ENCODE measurements around the gene PKLR.

PKLR gene

DNA sequence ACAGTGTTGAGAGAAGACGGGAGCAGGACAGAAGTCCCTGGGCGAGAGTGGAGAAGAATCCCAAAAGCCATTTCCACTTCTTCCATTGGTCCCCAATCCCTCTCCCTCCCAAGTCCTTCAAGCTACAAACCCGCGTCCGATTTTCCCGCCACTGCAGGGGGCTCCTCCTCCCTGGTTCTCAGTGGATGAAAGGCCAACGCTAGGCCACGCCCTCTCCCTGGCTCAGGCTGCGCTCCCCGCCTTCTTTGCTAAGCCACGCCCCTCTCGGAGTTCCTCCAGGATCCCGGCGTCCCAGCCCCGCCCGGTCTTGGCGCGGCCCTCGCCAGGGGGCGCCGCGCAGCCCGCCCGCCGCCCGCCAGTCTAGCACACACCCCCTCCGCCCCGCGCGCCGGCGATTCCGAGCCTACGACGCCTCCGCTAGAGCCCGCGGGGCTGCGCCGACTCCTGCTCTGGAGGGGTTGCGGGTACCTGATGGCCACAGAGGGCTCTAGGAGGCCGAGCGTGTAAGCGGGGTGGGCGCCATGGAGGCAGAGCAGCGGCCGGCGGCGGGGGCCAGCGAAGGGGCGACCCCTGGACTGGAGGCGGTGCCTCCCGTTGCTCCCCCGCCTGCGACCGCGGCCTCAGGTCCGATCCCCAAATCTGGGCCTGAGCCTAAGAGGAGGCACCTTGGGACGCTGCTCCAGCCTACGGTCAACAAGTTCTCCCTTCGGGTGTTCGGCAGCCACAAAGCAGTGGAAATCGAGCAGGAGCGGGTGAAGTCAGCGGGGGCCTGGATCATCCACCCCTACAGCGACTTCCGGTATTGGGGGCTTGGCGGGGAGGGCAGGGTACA lies 24.0 kb downstream of the PKLR start, which contains the start of gene HCN3:
HCN3 (plus strand) TSS at position 394 of the 832 bp plus-strand sequence; CDS start at position 522, 128 bp downstream.
- H3K4me3 ChIP-seq (ENCODE audit: insufficient read depth, low read depth, low read length, poor library complexity, severe bottlenecking): peak within 1 kb of the TSS; percentile 68
- H3K9me3 ChIP-seq (ENCODE audit: control insufficient read depth, low read length): no peaks in the 10 kb centered on the region
- peak within 1 kb of the TSS; percentile 46 for H3K27ac ChIP-seq (ENCODE audit: insufficient read depth, low read length, poor library complexity, severe bottlenecking)
- H3K4me1 ChIP-seq (ENCODE audit: control insufficient read depth, insufficient read depth, low read length, poor library complexity, severe bottlenecking): peaks cover 29% of the 10 kb centered on the region
- DNase-seq: peak; percentile 87 to 92 (median 92)
- H3K27me3 ChIP-seq (replicated peaks; ENCODE audit: control insufficient read depth, insufficient read depth, low read length, poor library complexity, severe bottlenecking): no peaks in the 10 kb centered on the region
- H3K36me3 ChIP-seq (ENCODE audit: control insufficient read depth, insufficient read depth, low read length): no peaks in the 10 kb centered on the region

DNA sequence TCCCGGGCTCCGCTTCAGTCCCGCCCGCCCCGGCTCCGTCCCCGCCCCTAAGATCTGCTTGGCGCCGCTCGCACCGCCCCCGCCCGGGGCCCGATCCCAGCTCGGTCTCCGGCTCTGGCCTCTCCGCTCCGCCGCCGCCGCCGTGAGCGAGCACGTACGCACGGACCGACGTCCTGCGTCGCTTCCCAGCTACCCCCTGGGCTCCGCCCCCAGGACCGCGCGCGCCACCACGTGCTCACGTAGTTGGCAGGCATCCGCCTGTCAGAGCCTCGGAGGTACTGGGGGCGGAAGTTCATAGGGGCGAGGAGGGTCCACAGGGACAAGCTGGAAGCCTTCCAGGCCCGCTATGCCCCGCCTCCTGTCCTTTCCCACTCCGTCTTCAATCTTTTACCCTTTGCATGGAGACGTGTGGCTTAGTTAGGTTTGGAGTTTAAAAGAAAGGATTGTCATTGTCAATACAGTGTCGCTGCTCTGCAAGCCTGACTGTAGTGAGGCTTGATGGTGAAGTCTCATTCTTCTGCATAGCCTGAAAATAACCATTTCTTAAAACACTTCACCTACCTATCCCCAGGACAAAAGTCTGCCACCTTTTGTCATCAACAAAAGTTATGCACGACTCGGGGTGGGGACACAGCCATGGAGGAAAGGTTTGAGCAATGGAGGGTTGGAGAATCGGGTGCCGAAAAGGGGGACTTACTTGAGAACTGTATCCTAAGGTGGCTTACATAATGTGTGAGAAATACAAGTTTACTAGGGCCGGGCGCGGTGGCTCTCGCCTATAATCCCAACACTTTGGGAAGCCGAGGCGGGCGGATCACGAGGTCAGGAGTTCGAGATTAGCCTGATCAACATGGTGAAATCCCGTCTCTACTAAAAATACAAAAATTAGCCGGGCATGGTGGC lies 27.6 kb downstream of the PKLR start, which contains the start of gene CLK2:
CLK2 (minus strand) TSS at position 162 of the 903 bp plus-strand sequence. CDS start 2,527 bp downstream, outside the sequence.
- Histone ChIP-seq H3K4me3 (ENCODE audit: insufficient read depth, low read depth, low read length, poor library complexity, severe bottlenecking) (peak within 1 kb of the TSS; percentile 85), H3K4me1 (ENCODE audit: control insufficient read depth, insufficient read depth, low read length, poor library complexity, severe bottlenecking) (peaks cover 31% of the 10 kb centered on the region), H3K9me3 (ENCODE audit: control insufficient read depth, low read length) (no peaks in the 10 kb centered on the region), H3K27ac (ENCODE audit: insufficient read depth, low read length, poor library complexity, severe bottlenecking) (peak within 1 kb of the TSS; percentile 80), H3K36me3 (ENCODE audit: control insufficient read depth, insufficient read depth, low read length) (peaks cover 19% of the 10 kb centered on the region), H3K27me3 (replicated peaks; ENCODE audit: control insufficient read depth, insufficient read depth, low read length, poor library complexity, severe bottlenecking) (no peaks in the 10 kb centered on the region)
- peak; percentile 82 to 90 (median 86) for DNase-seq

DNA sequence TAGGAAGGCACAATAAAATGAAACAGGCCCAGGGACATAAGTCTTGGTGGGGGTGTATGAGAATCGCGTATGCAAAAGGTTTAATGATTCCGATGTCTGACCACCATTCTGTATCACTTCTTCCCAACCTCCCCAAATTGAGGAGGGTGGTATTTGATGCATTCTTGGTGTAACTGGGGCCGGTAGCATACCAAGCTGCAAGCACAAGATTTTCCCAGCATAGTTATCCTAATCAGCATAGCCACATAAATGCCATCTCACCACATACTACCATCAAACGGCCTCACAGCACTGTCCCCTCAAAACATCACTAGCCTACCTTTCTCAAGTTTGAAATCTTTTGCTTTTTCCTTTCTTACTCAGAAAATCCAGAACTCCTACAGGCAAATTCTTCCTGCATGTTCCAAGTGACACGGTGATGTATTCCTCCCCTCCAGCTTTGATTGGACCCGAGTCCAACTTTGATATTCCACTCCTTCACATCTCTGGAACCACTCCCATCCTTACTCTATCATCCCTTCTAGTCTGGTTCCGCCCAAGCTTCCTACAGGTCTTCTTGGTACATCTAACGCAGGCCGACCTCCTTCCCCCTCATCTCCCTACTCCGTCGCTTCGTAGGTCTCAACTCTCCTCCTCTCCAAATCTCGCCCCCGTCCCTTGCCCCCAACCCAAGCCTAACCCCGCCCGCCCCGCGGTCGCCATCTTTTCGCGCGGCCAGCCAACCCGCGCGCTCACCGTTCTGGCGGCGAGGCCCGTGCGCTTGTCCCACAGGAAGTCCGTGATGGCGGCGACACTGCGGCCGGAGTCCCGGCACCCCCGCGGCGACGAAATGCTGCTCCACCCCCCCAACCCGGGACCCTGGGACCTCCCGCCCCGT lies 28.5 kb downstream of the PKLR start:
- no peak for DNase-seq

DNA sequence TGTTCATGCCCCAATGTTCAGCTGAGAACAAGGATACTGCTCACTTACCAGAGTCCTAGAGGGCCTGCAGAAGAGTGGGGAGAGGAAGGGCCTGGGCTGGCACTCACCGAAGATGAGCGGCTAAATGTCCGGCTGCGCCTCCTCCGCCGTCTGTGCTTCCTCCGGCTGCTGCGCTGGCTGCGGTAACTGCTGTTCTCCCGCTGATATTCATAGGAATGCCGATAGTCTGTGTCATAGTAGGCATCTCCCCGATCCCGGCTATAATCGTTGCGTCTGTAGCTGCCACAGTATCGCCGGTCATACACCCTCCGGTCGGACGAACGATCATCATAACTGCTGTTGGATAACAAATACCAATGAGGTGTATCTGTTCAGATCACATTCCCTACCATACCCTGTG lies 31.9 kb downstream of the PKLR start:
- no peak for DNase-seq
- no peaks in the 10 kb centered on the region for H3K27me3 ChIP-seq (replicated peaks; ENCODE audit: control insufficient read depth, insufficient read depth, low read length, poor library complexity, severe bottlenecking)
- H3K4me1 ChIP-seq (ENCODE audit: control insufficient read depth, insufficient read depth, low read length, poor library complexity, severe bottlenecking): peaks cover 12% of the 10 kb centered on the region
- H3K9me3 ChIP-seq (ENCODE audit: control insufficient read depth, low read length): no peaks in the 10 kb centered on the region
- H3K4me3 ChIP-seq (ENCODE audit: insufficient read depth, low read depth, low read length, poor library complexity, severe bottlenecking): no peak overlapping the region
- H3K27ac ChIP-seq (ENCODE audit: insufficient read depth, low read length, poor library complexity, severe bottlenecking): no peak overlapping the region
- peaks cover 56% of the 10 kb centered on the region for H3K36me3 ChIP-seq (ENCODE audit: control insufficient read depth, insufficient read depth, low read length)

More for the DNA sequence above, 28.5 kb downstream of the PKLR start:
- H3K4me3 ChIP-seq (ENCODE audit: insufficient read depth, low read depth, low read length, poor library complexity, severe bottlenecking): peak overlapping the region; percentile 85
- peak overlapping the region; percentile 80 for H3K27ac ChIP-seq (ENCODE audit: insufficient read depth, low read length, poor library complexity, severe bottlenecking)
- H3K9me3 ChIP-seq (ENCODE audit: control insufficient read depth, low read length): no peaks in the 10 kb centered on the region
- H3K27me3 ChIP-seq (replicated peaks; ENCODE audit: control insufficient read depth, insufficient read depth, low read length, poor library complexity, severe bottlenecking): no peaks in the 10 kb centered on the region
- peaks cover 28% of the 10 kb centered on the region for H3K36me3 ChIP-seq (ENCODE audit: control insufficient read depth, insufficient read depth, low read length)
- H3K4me1 ChIP-seq (ENCODE audit: control insufficient read depth, insufficient read depth, low read length, poor library complexity, severe bottlenecking): peaks cover 25% of the 10 kb centered on the region

DNA sequence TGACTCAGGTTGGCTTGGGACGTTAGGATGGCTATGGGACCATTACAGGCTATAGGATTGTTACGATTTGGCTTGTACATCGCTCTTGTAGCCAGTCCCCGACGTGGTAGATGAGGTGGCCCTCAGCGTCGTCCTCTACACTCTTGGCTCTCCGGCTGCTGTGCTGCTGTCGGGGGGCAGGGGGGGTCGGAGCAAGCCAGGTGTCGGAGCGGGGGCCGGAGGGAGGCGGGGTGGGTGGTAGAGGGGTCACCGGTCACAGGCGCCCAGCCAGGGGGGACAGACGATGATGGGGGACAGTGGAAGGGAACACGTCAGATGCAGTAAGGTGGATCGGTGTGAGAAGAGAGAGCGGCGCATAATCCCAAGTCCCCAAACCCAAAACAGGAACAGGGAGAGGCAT lies 32.6 kb downstream of the PKLR start:
- no peak for DNase-seq
- H3K4me1 ChIP-seq (ENCODE audit: control insufficient read depth, insufficient read depth, low read length, poor library complexity, severe bottlenecking): peaks cover 9% of the 10 kb centered on the region
- H3K36me3 ChIP-seq (ENCODE audit: control insufficient read depth, insufficient read depth, low read length): peaks cover 63% of the 10 kb centered on the region
- H3K9me3 ChIP-seq (ENCODE audit: control insufficient read depth, low read length): no peaks in the 10 kb centered on the region
- no peak overlapping the region for H3K27ac ChIP-seq (ENCODE audit: insufficient read depth, low read length, poor library complexity, severe bottlenecking)
- H3K27me3 ChIP-seq (replicated peaks; ENCODE audit: control insufficient read depth, insufficient read depth, low read length, poor library complexity, severe bottlenecking): no peaks in the 10 kb centered on the region
- no peak overlapping the region for H3K4me3 ChIP-seq (ENCODE audit: insufficient read depth, low read depth, low read length, poor library complexity, severe bottlenecking)

DNA sequence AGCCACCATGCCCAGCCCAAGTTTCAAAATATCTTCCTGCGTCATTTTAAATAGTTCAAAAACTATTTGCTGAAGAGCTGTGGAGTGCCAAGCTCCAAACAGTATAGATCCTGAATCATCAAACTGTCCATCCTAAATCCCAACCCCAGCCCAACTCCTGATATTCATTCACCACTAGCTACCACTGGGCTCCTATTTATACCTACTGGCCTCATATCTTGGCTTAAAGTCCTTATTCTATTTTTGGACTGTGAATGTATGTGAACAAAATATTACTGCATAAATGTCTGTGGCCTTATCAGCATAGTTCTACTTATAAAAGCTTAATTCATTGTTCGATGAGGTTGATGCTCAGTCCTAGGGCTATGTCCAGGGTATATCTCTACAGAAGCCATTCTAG lies 33.9 kb downstream of the PKLR start:
- Histone ChIP-seq H3K4me1 (ENCODE audit: control insufficient read depth, insufficient read depth, low read length, poor library complexity, severe bottlenecking) (peaks cover 2% of the 10 kb centered on the region), H3K27me3 (replicated peaks; ENCODE audit: control insufficient read depth, insufficient read depth, low read length, poor library complexity, severe bottlenecking) (no peaks in the 10 kb centered on the region), H3K36me3 (ENCODE audit: control insufficient read depth, insufficient read depth, low read length) (peaks cover 67% of the 10 kb centered on the region), H3K4me3 (ENCODE audit: insufficient read depth, low read depth, low read length, poor library complexity, severe bottlenecking) (no peak overlapping the region), H3K27ac (ENCODE audit: insufficient read depth, low read length, poor library complexity, severe bottlenecking) (no peak overlapping the region), H3K9me3 (ENCODE audit: control insufficient read depth, low read length) (no peaks in the 10 kb centered on the region)
- no peak for DNase-seq

DNA sequence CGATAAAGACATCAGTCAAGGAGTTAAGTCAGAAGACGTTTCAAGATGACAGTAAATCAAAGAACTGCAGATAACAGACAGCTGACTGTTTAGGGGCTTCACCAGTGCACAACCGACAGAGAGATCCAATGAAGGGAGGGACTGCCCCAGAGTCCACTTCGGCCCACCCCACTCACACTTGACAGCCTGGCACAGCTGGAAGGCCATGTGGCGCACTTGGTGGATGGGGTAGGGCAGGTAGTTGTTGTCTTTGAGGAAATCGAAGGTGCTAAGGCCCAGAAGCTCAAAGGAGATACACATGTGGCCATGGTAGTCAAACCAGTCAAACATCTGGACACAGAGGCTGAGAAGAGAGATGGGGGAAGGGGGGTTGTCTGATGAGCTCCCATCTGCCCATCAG lies 34.7 kb downstream of the PKLR start:
- peaks cover 67% of the 10 kb centered on the region for H3K36me3 ChIP-seq (ENCODE audit: control insufficient read depth, insufficient read depth, low read length)
- H3K27me3 ChIP-seq (replicated peaks; ENCODE audit: control insufficient read depth, insufficient read depth, low read length, poor library complexity, severe bottlenecking): no peaks in the 10 kb centered on the region
- peaks cover 2% of the 10 kb centered on the region for H3K4me1 ChIP-seq (ENCODE audit: control insufficient read depth, insufficient read depth, low read length, poor library complexity, severe bottlenecking)
- no peak overlapping the region for H3K4me3 ChIP-seq (ENCODE audit: insufficient read depth, low read depth, low read length, poor library complexity, severe bottlenecking)
- H3K27ac ChIP-seq (ENCODE audit: insufficient read depth, low read length, poor library complexity, severe bottlenecking): no peak overlapping the region
- DNase-seq: no peak
- H3K9me3 ChIP-seq (ENCODE audit: control insufficient read depth, low read length): no peaks in the 10 kb centered on the region

DNA sequence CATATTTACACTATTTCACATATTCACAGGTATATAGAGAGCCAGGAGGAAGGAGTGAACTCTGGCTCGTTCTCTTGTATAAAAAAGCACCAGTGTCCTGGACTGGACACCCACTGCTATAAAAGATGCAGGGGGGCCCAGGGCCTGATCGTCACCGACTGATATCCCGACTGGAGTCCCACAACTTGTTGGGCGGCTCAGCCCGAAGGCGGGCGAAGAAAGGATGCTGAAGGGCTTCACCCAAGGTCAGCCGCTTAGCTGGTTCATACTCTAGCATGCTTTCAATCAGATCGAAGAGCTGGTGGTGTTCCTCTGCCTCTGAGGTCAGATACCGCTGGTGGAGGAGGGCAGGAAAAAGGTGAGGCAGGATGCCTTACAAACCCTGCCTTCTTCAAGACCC lies 38.2 kb downstream of the PKLR start:
- H3K4me1 ChIP-seq (ENCODE audit: control insufficient read depth, insufficient read depth, low read length, poor library complexity, severe bottlenecking): peaks cover 16% of the 10 kb centered on the region
- no peak overlapping the region for H3K27ac ChIP-seq (ENCODE audit: insufficient read depth, low read length, poor library complexity, severe bottlenecking)
- no peaks in the 10 kb centered on the region for H3K27me3 ChIP-seq (replicated peaks; ENCODE audit: control insufficient read depth, insufficient read depth, low read length, poor library complexity, severe bottlenecking)
- H3K4me3 ChIP-seq (ENCODE audit: insufficient read depth, low read depth, low read length, poor library complexity, severe bottlenecking): no peak overlapping the region
- H3K36me3 ChIP-seq (ENCODE audit: control insufficient read depth, insufficient read depth, low read length): peaks cover 47% of the 10 kb centered on the region
- no peaks in the 10 kb centered on the region for H3K9me3 ChIP-seq (ENCODE audit: control insufficient read depth, low read length)
- no peak for DNase-seq

Measured in effector memory CD4-positive, alpha-beta T cell (primary cell).